H9 (cell line): ENCODE results near the gene LAMC2. TPM values are rescaled to one million over a fixed set of nuclear protein-coding genes. Genes with fewer than 3 reads are reported as not detected.
A peak's percentile ranks its signal among the peaks of the same experiment; 100 is the strongest.

Experiments used
- DNase-seq: peaks from one replicate; pipeline ENCODE4 v3.0.0-alpha.2; 2017
- H2AFZ ChIP-seq: one replicate; pipeline ENCODE4 v1.6.1; 2013; ENCODE audit warnings: mild to moderate bottlenecking, low read length, control low read depth, moderate library complexity
- H2AK5ac ChIP-seq: 2 replicates; pipeline ENCODE4 v1.6.1; 2013; ENCODE audit warnings: low read length, control low read depth, mixed read lengths; ENCODE audit not compliant: insufficient read length
- H2BK120ac ChIP-seq: one replicate; pipeline ENCODE4 v1.6.1; 2013; ENCODE audit warnings: low read depth, mild to moderate bottlenecking, low read length, control low read depth, inconsistent platforms; ENCODE audit not compliant: poor library complexity, severe bottlenecking
- H2BK12ac ChIP-seq: 2 replicates; pipeline ENCODE4 v1.6.1; 2013; ENCODE audit warnings: low read length, control low read depth, mixed read lengths, low read depth; ENCODE audit not compliant: insufficient read length
- H2BK15ac ChIP-seq: 2 replicates; pipeline ENCODE4 v1.6.1; 2013; ENCODE audit warnings: low read depth, low read length, control low read depth
- H2BK20ac ChIP-seq: one replicate; pipeline ENCODE4 v1.6.1; 2013; ENCODE audit warnings: low read depth, mild to moderate bottlenecking, low read length, control low read depth, inconsistent platforms; ENCODE audit not compliant: poor library complexity, severe bottlenecking
- H2BK5ac ChIP-seq: 2 replicates; pipeline ENCODE4 v1.6.1; 2013; ENCODE audit warnings: low read length, control low read depth, mixed read lengths; ENCODE audit not compliant: insufficient read length
- H3K14ac ChIP-seq: 2 replicates; pipeline ENCODE4 v1.6.1; 2013; ENCODE audit warnings: low read length, control low read depth; ENCODE audit not compliant: insufficient read depth
- H3K18ac ChIP-seq: 2 replicates; pipeline ENCODE4 v1.6.1; 2013; ENCODE audit warnings: low read depth, mild to moderate bottlenecking, mixed read lengths, low read length, control low read depth; ENCODE audit not compliant: insufficient read length
- H3K23ac ChIP-seq: 2 replicates; pipeline ENCODE4 v1.6.1; 2013; ENCODE audit warnings: low read length, control low read depth, mixed read lengths, low read depth; ENCODE audit not compliant: insufficient read length
- H3K23me2 ChIP-seq: 2 replicates; pipeline ENCODE4 v1.6.1; 2013; ENCODE audit warnings: low read depth, mild to moderate bottlenecking, mixed read lengths, low read length, control low read depth; ENCODE audit not compliant: insufficient read length, poor library complexity, severe bottlenecking
- H3K27ac ChIP-seq: 2 replicates; pipeline ENCODE4 v1.5.1; 2013; ENCODE audit warnings: low read length, control low read depth, mixed read lengths, low read depth; ENCODE audit not compliant: insufficient read length
- H3K27me3 ChIP-seq: 2 replicates; pipeline ENCODE4 v1.6.1; 2013; ENCODE audit warnings: low read length, control low read depth, inconsistent platforms; ENCODE audit not compliant: insufficient read depth
- H3K4ac ChIP-seq: 2 replicates; pipeline ENCODE4 v1.6.1; 2013; ENCODE audit warnings: low read depth, mild to moderate bottlenecking, control low read depth, inconsistent platforms, low read length, moderate library complexity
- H3K4me1 ChIP-seq: 2 replicates; pipeline ENCODE4 v1.6.1; 2013; ENCODE audit warnings: low read length, control low read depth, inconsistent platforms; ENCODE audit not compliant: insufficient read depth
- H3K4me2 ChIP-seq: 2 replicates; pipeline ENCODE4 v1.6.1; 2013; ENCODE audit warnings: low read length, control low read depth, mixed read lengths; ENCODE audit not compliant: insufficient read length, insufficient read depth
- H3K56ac ChIP-seq: 2 replicates; pipeline ENCODE4 v1.6.1; 2013; ENCODE audit warnings: low read depth, mild to moderate bottlenecking, mixed read lengths, low read length, control low read depth; ENCODE audit not compliant: insufficient read length
- H3K79me1 ChIP-seq: 2 replicates; pipeline ENCODE4 v1.6.1; 2013; ENCODE audit warnings: low read depth, mild to moderate bottlenecking, moderate library complexity, low read length, control low read depth, inconsistent platforms; ENCODE audit not compliant: insufficient read depth, poor library complexity, severe bottlenecking
- H3K79me2 ChIP-seq: 2 replicates; pipeline ENCODE4 v1.6.1; 2013; ENCODE audit warnings: low read length, control low read depth, inconsistent platforms; ENCODE audit not compliant: insufficient read depth
- H3K9ac ChIP-seq: 2 replicates; pipeline ENCODE4 v1.6.1; 2013; ENCODE audit warnings: low read length, control low read depth, mixed read lengths; ENCODE audit not compliant: insufficient read length; ENCODE audit errors: extremely low read depth
- H3K9me3 ChIP-seq: one replicate; pipeline ENCODE4 v1.6.1; 2013; ENCODE audit warnings: low read depth, low read length, inconsistent platforms; ENCODE audit not compliant: control insufficient read depth
- H3T11ph ChIP-seq: one replicate; pipeline ENCODE4 v1.6.1; 2013; ENCODE audit warnings: mild to moderate bottlenecking, low read length, control low read depth, inconsistent platforms
- H4K20me1 ChIP-seq: one replicate; pipeline ENCODE4 v1.6.1; 2013; ENCODE audit not compliant: control insufficient read depth, insufficient read length, insufficient read depth
- H4K5ac ChIP-seq: 2 replicates; pipeline ENCODE4 v1.6.1; 2013; ENCODE audit warnings: low read depth, mild to moderate bottlenecking, mixed read lengths, low read length, control low read depth; ENCODE audit not compliant: insufficient read length
- H4K8ac ChIP-seq: replicated peaks from 2 replicates; pipeline ENCODE4 v1.6.1; 2013; ENCODE audit warnings: low read length, control low read depth, mixed read lengths, low read depth; ENCODE audit not compliant: insufficient read length
- H4K91ac ChIP-seq: 2 replicates; pipeline ENCODE4 v1.6.1; 2013; ENCODE audit warnings: low read depth, mild to moderate bottlenecking, moderate library complexity, mixed read lengths, low read length, control low read depth; ENCODE audit not compliant: insufficient read length
- H3K27ac Mint-ChIP-seq, 3 experiments: 2 replicates in 2 of 3; 3 replicates in 1 of 3; pipeline ENCODE4 v1.8.0; 2020 to 2021; ENCODE audit warnings: mixed read lengths in 3 of 3, mild to moderate bottlenecking in 1 of 3, moderate library complexity in 1 of 3
- H3K27me3 Mint-ChIP-seq: 2 replicates; pipeline ENCODE4 v1.8.0; 2021; ENCODE audit warnings: low read depth, mild to moderate bottlenecking, moderate library complexity, mixed read lengths
- H3K36me3 Mint-ChIP-seq, 3 experiments: 2 replicates in 2 of 3; 3 replicates in 1 of 3; pipeline ENCODE4 v1.8.0; 2020 to 2021; ENCODE audit warnings: low read depth in 3 of 3, mixed read lengths in 3 of 3; ENCODE audit not compliant: insufficient read depth in 1 of 3
- H3K4me1 Mint-ChIP-seq, 2 experiments: 2 replicates each; pipeline ENCODE4 v1.8.0; 2020; ENCODE audit warnings: mixed read lengths in 2 of 2
- H3K4me3 Mint-ChIP-seq, 2 experiments: 2 replicates in 1 of 2; 3 replicates in 1 of 2; pipeline ENCODE4 v1.8.0; 2020 to 2021; ENCODE audit warnings: mild to moderate bottlenecking in 2 of 2, mixed read lengths in 2 of 2, moderate library complexity in 1 of 2
- H3K9me3 Mint-ChIP-seq, 2 experiments: 2 replicates in 1 of 2; 3 replicates in 1 of 2; pipeline ENCODE4 v1.8.0; 2020; ENCODE audit warnings: mild to moderate bottlenecking in 2 of 2, mixed read lengths in 2 of 2, moderate library complexity in 1 of 2
- WGBS: extraction: QIAGEN DNeasy Blood & Tissue Kit; methylation state at CpG from one replicate; pipeline ENCODE4 v1.1.7; 2013; ENCODE audit warnings: missing lambda C conversion rate, low lambda C conversion rate, mixed read lengths; ENCODE audit not compliant: insufficient read length; ENCODE audit errors: extremely low coverage; 5-methylcytosine and 5-hydroxymethylcytosine counted together
- total RNA-seq: library from RNA; stranded (reverse); gene quantifications from 2 replicates; pipeline ENCODE4 v1.2.1, GENCODE V29; 2021
- TF ChIP-seq, protein P1 (sequence below): fragments of 200-600 bp; sonication (generic); conservative IDR thresholded peaks from 3 replicates; pipeline ENCODE4 v1.8.0; 2021; ENCODE audit warnings: antibody characterized with exemption, mild to moderate bottlenecking

Gene LAMC2
- total RNA-seq, 1 experiment from 2014 or later = 7.4 TPM

DNA sequence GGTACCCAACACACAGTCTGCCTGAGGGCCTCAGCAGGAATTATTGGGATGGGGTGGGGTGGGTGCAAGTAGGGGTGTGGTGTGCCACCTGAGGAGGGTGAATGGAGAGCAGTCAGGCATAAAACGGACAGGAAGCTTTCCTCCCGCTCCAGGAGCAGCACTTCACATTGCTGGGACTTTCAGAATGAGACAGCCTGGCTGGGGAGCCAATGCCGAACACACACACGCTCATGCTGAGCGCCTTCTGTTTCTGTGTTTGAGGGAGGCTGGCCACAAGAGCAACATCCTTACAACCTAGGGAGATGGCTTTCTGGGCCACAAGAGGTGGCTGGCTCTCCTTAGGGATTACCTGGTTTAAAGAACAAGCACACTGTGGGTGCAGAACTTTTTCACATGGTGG is 98.0 kb downstream of the LAMC2 start:
- Histone ChIP-seq H3K27me3 (no peaks in the 10 kb centered on the region), H3K79me2 (no peaks in the 10 kb centered on the region), H3K27ac (no peak overlapping the region), H4K8ac (no peak overlapping the region), H2BK15ac (no peak overlapping the region), H4K20me1 (no peaks in the 10 kb centered on the region), H3K4ac (no peak overlapping the region), H2BK120ac (no peak overlapping the region), H3K79me1 (no peaks in the 10 kb centered on the region), H3K23me2 (no peaks in the 10 kb centered on the region), H3T11ph (no peak overlapping the region), H3K56ac (no peak overlapping the region), H2BK20ac (no peak overlapping the region), H3K4me2 (no peak overlapping the region), H2AFZ (no peak overlapping the region), H2AK5ac (no peak overlapping the region), H3K14ac (no peak overlapping the region), H3K4me1 (no peaks in the 10 kb centered on the region), H3K9ac (no peak overlapping the region), H3K18ac (no peak overlapping the region), H4K91ac (no peak overlapping the region), H2BK5ac (no peak overlapping the region), H3K23ac (no peak overlapping the region), H4K5ac (no peak overlapping the region), H3K9me3 (no peaks in the 10 kb centered on the region), H2BK12ac (no peak overlapping the region)
- H3K4me3 Mint-ChIP-seq = no peak overlapping the region
- peaks cover 2 to 9% (median 4%) of the 10 kb centered on the region in 3 experiments; a peak in 5 of 7 replicates for H3K36me3 Mint-ChIP-seq
- DNase-seq = no peak
- peaks cover 20 to 23% of the 10 kb centered on the region in 2 experiments for H3K4me1 Mint-ChIP-seq
- TF ChIP-seq, protein P1, sequence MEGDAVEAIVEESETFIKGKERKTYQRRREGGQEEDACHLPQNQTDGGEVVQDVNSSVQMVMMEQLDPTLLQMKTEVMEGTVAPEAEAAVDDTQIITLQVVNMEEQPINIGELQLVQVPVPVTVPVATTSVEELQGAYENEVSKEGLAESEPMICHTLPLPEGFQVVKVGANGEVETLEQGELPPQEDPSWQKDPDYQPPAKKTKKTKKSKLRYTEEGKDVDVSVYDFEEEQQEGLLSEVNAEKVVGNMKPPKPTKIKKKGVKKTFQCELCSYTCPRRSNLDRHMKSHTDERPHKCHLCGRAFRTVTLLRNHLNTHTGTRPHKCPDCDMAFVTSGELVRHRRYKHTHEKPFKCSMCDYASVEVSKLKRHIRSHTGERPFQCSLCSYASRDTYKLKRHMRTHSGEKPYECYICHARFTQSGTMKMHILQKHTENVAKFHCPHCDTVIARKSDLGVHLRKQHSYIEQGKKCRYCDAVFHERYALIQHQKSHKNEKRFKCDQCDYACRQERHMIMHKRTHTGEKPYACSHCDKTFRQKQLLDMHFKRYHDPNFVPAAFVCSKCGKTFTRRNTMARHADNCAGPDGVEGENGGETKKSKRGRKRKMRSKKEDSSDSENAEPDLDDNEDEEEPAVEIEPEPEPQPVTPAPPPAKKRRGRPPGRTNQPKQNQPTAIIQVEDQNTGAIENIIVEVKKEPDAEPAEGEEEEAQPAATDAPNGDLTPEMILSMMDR = no peak
- peak overlapping the region in 1 of 3 experiments; percentile 62; a peak in 4 of 7 replicates for H3K27ac Mint-ChIP-seq
- no peaks in the 10 kb centered on the region for H3K27me3 Mint-ChIP-seq
- no CpG with 5 or more reads among the region's 5 CpGs for WGBS
- peaks cover 0 to 3% of the 10 kb centered on the region in 2 experiments; a peak in 2 of 5 replicates for H3K9me3 Mint-ChIP-seq
